Stimulated activated CD8-positive, alpha-beta memory T cell treated with anti-CD3 and anti-CD28 coated beads, Interleukin-15, amount 100 ng/mL, for 1 hour (primary cell): ENCODE measurements around the gene ISG15.
A peak's percentile ranks its signal among the peaks of the same experiment; 100 is the strongest.
"Not testable (repeated sequence)": the region's sequence is repeated elsewhere in the genome, so short reads cannot be mapped to it uniquely, and the experiment has no call there.

Experiments used
- DNase-seq: peaks from one replicate; pipeline ENCODE4 v3.0.0-alpha.2; 2020; ENCODE audit warnings: low read depth

ISG15 gene

GRCh38 chr1:994546-994945 lies 18.8 kb upstream of the ISG15 start:
- DNase-seq: not testable (repeated sequence)

GRCh38 chr1:995665-996633 lies 17.3 kb upstream of the ISG15 start:
- DNase-seq: no peak

DNA sequence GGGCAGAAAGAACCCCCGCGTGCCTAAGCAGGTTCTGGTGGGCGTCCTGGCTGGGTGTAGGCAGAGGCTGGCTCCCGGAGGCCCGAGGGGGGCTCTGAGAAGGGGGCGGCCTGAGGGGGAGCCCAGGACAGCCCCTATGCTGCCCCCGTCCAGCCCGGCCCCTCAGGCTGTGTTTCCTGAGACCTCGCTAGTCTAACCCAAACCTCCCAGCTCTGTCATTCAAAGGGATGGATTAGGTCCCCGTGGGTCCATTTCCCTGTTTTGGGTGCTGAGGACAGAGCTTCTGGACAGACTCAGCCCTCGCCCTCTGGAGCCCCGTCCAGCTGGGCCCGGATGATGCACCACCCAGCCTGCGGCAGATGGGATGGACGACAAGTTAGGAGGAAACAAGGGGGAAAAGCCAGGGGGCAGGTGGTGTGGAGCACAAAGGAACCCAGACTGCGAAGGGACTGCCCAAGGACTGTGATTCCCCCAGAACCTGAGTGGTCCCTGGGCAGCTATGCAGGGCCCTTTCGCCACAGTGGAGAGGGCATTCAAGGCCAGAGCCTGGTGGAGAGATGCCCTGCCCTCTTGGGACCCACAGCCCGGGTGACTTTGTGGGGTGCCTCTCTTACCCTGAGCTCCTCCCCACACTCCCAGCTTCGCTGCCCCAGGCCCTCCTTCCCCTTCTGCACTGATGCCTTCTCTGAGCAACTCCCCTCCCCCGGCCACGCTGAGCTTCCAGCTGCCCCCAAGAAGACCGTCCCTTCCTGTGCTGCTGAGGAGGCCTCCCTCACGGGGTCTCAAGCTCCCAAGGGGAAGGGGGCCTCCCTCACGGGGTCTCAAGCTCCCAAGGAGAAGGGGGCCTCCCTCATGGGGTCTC lies 16.2 kb upstream of the ISG15 start:
- DNase-seq: no peak

DNA sequence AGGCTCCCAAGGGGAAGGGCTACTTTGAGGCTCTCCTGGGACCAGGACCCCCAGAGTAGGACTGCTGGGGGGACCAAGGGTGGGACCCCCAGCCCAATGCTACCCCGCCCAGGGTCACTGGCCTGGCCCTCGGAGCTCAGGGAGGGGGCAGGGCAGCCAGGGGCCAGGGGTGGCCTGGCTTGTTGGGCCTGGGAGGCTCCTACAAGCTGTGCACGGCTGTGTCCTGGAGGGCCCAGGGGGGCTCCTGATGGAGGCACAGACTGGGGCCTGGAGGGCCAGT lies 15.6 kb upstream of the ISG15 start:
- DNase-seq: no peak

DNA sequence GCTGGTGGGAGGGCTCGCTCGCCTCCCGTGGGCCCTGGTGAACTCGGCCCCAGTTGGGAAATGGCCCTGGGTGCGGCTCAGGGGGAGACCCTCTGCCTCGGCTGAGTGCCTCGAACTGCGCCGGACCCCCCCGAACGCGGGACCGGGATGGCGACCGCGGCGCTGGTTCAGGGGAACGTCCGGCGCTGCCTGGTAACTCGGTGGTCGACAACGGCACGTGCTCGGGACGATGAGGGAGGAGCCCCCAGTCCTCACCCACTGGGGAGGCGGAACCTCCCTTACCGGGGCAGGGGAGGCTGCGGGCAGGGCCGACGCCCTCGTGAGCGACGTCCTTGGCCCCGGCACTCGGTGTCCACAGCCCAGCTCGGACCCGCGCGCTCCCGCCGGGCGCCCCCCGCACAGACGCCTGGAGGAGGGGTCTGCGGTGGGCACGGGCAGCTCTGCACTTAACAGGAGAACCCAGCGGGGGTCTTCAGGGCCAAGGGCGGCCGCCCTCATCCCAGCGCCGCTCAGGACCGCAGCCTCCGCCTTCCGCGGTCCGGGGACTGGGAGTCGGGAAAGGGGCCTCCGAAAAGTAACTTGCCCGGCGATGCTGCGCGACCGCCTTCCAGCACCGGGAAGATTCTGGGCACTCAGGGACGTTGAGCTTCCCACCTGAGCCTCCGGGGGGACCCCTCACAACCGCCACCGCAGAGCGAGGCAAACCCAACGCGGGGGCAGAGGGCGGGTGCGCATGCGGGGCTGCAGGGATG lies 15.1 kb upstream of the ISG15 start:
- DNase-seq: no peak

DNA sequence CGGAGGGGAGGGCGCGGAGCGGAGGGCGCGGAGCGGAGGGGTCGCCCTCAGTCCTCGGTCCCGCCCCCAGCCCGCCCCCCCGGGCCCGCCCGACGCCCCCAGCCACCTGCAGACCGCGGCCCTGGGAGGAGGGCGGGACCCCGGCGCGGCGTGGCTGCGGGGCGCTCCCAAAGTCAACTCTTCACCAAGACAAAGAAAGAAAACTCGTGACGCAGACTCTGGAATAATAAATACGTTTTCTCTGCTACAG lies 14.6 kb upstream of the ISG15 start:
- no peak for DNase-seq

DNA sequence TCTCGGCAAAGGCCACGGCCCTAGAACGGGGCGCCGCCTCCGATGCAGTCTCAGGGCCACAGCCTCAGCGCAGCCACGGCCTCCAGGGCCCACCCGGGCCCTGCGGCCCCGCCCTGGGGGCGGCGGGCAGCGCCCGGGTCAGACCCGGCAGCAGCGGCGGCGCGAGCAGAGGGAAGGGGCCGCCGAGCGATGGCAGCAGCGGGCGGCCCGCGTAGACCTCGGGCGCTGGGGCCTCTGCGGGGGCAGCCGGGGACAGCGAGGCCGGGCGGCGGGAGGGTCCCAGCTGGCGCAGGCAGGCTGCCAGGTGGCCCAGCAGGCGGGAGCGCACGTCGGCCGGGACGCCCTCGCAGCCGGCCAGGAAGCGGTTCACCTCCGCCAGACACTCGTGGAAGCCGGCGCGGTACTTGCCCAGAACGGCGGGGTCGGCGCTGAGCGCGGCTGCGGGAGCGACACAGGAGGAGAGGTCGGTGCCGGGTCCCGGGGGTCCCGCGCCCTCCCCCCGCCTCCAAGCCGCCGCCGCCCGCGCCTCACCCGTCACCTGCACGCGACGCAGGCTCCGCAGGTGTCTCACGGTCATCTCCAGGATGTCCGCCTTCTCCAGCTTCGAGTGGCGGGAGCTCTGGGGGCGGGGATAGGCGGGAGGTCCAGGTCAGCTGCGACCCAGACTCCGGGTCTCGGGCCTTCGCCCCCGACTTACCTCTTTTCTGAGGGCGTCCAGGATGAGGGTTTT lies 14.1 kb upstream of the ISG15 start:
- DNase-seq: no peak

- DNase-seq: no peak
Measured at GRCh38 chr1:999725-1000356, 13.5 kb upstream of the ISG15 start, which contains the start of gene HES4. HES4 (minus strand) TSS chr1:1000097; CDS start chr1:999973, 124 bp downstream.

DNA sequence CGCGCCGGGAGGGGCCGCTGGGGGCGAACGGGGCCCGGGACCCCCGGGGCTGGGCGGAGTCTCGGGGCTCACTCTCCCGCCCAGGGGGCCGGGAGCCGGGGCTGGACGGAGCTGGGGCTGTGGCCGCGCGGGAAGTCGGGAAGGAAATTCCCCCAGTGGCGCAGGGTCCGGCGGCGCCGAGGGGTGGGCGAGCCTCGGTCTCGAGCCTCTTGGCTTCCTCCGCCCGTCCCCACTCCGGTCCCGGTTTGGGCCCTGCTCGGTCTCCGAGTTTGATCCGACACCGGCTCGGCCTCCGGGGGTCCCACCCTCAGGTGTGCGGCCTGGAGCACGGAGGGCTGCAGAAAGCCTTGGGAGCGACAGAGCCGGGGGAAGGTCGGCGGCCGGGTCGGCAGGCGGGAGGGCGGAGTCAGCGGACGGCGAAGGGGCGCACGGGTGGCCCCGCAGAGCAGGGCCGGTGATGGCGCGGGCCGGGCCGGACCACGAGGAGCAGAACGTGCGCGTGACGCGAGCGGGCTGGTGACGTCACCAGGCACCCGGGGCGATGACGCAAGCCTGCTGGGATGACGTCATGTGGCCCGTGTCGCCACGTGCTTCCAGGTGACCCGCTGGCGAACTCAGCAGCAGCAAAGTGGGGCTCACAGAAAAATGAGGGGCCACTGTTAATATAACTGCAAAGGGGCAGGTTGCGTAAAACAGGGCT lies 12.8 kb upstream of the ISG15 start:
- DNase-seq: peak; percentile 33

DNA sequence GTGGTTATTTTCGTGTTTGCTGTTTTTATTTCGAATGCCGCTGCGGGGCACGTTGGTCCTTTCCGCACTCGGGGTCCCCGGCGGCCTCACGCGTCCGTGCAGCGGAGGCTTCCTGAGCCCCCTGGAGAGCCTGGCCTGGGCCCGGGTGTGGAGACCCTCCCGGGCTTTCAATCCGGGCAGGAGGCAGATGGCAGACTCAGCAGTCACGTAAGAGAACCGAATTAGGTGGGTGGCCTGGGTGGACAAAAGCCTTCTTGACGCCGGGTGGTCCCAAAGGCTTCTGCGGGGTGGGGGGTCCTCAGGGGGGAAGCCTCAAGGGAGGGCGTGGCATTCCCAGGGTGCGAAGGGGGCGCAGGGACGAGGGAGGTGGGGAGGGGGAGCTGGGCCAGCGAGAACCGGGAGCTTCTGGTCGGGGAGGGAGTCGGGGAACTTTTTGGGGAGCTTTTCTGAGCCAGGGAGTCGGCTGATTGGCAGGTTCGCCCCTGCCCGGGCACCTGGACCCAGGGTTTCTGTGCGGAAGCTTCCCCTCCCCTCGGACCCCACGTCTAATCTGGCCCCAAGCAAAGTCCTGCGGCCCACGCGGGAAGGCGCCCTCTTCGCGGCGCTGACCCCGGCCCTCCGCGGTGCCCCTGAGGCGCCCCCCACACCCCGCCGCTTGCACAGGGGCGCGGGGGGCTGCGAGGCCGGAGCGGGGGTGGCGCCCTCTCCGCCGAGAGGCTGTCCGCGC lies 12.1 kb upstream of the ISG15 start:
- DNase-seq: no peak

DNA sequence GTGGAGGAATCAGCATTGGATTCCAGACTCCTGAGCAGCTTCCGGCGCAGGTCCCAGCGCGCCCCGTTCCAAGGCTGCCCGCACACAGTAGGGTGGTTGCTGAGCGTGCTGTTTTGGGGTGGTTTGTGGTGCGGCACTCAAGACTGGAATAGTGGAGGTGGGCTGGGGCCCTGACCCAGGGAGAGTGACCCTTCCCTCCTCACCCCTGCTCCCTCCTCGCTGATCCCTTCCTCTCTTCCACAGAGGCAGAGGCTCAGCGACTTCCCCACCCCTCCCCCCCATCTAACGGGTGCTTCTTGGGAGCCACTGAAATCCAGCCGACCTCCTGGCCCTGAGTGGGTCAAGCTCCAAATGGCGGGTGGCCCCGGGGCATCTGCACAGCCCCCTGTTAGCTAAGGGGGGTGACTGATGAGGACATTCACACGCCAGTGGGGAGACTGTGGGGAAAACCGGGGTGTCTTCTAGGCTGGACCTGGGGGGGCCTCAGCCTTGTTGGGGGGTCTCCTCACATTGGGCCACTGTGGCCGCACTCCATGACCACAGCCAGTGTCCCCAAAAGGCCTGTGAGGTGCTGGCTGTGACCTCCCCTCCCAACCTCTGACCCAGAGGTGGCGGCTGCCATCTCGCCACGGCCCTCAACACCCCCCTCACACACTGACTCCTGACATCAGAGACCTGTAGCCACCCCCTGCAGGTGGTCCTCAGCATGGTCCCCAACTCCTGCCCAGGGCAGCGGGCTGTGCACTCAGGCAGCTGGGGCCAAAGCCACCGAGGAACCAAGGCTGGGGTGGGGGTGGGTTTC lies 9.5 kb upstream of the ISG15 start:
- no peak for DNase-seq

- DNase-seq: no peak
Measured at GRCh38 chr1:1004420-1004779, 8.9 kb upstream of the ISG15 start.

DNA sequence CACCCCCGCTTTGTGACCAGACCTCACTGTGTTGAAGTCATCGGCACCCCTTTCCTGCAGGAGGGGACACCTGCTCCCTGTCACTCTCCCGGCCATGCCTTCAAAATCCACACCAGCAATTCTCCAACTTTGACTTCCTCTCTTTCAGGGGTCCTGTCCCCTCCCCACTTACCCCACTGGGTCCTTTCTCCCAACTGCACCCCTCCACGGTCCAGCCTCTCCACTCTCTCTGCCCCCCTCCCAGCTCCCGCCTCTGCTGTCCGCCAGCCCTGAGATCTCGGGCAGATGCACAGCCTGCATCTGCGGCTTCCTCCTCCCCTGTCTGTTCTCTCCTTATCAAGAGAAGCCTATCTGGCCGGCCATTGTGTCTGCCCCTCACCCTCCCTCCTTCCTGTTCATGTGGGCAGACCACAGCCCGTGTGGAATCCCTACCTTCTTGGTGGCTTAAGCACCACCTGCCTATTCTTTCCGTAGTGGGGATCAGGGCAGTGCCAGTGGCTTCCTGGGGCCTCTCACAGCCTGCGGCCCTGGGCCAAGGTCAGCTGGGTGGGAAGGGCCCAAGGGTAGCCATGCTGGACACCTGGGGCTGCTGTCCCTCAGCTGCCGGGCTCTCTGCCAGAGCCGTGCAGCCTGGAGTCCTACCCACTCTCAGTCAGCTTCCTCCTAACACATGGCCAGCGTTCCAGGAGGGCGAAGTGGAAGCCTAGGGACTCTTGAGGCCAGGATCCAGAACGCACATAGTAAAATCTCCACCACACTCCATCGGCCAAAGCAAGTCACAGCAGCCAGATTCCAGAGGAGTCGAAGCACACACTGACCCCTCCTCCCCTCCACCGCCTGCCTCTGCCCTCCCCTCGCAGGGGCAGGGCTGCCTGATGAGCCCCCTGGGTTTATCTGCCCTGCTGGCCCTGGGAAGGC lies 8.3 kb upstream of the ISG15 start:
- DNase-seq: no peak

DNA sequence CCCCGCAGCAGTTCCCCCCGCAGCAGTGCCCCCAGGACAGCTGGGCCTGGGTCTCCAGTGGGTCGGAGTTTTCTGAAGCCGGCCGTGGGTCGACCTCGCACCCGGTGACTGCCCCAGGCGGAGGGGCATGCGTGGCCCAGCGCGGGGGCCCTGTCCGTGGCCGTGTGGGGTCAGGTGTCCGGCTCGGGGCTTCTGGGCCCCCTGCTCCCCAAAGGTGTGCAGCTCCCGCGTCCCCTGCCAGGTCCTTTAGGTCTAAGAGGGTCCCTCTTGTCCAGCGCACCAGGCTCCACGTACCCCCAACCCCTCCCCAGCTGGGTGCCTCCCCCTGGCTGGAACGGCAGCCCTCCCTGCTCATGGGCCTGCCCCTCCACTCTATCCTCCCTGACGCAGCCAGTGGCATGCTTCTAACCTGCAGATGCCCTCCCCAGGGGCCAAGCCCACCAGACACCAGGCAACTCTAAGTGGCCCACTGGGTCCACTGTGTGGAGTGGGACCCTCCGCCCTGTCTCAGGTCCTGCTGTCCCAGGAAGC lies 7.5 kb upstream of the ISG15 start:
- no peak for DNase-seq

DNA sequence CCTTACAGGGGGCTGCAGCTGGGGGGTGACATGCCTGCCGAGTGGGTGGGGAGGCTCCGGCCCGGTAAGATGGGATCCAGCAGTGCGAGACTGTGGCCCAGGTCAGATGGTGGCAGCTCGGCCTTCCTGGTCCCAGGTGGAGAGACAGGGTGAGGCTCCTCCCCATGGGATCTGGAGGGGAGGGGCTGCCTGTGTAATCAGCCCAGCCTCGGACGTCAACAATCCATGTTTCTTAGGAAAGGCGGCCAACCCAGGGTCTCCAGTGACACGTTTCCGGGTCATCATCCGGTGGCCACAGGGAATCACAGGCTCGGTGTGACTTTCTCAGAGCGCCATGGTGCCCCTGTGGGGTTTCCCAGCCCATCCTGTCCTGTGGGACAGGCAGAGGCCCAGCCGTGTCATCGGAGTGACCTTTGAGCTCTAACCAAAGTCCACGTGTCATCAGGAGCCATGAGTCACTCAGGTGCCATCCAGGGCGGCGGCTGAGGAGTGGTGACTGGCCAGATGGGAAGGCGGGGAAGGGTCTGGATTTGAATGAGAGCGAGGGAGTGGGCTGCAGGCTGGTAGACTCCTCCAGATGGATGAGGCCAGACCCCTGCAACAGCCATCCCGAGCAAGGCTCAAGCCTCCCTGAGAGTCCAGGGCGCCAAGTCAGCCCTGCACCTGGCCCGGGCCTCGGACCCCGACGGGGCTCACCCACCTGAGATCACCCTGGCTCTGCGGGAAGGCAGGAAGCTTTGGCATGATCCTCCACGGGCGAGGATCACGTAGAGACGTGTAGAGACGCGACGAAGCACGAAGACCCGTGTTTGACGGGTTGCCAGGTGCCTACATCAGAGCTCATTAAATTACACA lies 6.8 kb upstream of the ISG15 start:
- DNase-seq: no peak

DNA sequence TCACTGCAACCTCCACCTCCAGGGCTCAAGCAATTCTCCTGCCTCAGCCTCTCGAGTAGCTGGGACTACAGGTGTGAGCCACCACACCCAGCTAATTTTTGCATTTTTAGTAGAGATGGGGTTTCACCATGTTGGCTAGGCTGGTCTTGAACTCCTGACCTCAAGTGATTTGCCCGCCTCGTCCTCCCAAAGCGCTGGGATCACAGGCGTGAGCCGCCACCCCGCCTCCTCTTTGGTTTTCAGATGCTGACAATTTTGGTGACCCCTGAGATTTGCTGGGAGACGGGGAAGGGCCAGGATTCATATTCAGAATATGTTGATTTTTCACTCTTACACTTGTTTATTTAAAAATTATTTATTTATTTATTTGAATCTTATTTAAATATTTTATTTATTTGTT lies 3.2 kb upstream of the ISG15 start:
- not testable (repeated sequence) for DNase-seq

GRCh38 chr1:1011396-1011949 lies 1.8 kb upstream of the ISG15 start:
- DNase-seq: no peak
